SK-N-MC (cell line): ENCODE results near the gene MGAT4B.

ENCODE experiments used
- EZH2 ChIP-seq: fragments of 200-600 bp; sonication (generic); IDR thresholded peaks from one replicate; pipeline ENCODE4 v1.6.1; 2017; ENCODE audit warnings: antibody characterized with exemption
- POLR2AphosphoS5 ChIP-seq: IDR thresholded peaks from 2 replicates; pipeline ENCODE4 v1.6.1; 2012; ENCODE audit warnings: mild to moderate bottlenecking, low read depth, low read length, borderline replicate concordance

GRCh38 chr5:179827680-179828079 is 21.0 kb upstream of the MGAT4B start:
- TF ChIP-seq EZH2 (no peak), POLR2AphosphoS5 (no peak)
